C4-2B (cell line): ENCODE data around the gene LHX3.

Experiments used
- H3K27ac ChIP-seq: fragments of 450-650 bp; 2 replicates; pipeline ENCODE4 v1.5.1; 2017
- CTCF ChIP-seq: fragments of 450-650 bp; conservative IDR thresholded peaks from 2 replicates; pipeline ENCODE4 v1.5.1; 2017; ENCODE audit warnings: mild to moderate bottlenecking
- ZFX ChIP-seq: fragments of 450-650 bp; IDR thresholded peaks from 2 replicates; pipeline ENCODE4 v1.6.1; 2017

LHX3 gene

GRCh38 chr9:136180586-136180985 lies 24.3 kb downstream of the LHX3 start:
- H3K27ac ChIP-seq: no peak overlapping the region
- TF ChIP-seq CTCF (no peak), ZFX (no peak)

DNA sequence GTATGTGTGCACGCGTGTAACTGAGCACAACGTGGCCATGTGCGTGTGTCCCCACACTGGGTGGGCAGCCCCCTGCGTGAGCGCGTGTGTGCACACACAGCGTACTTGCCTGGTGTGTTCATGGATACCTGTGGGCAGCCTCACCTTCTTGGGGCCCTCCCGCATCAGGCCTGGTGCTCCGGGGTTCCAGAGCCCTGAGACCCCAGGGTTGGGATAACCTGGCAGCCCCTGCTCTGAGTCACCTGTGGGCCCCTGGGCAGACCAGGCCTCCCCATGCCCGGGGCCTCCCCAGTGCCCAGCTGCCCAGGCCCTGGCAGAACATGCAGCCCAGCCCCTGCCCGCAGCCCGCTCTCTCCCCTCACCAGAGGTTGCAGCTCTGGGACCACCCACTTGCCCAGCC lies 25.2 kb downstream of the LHX3 start:
- no peak overlapping the region for H3K27ac ChIP-seq
- TF ChIP-seq ZFX: no peak
- TF ChIP-seq CTCF: no peak

- H3K27ac ChIP-seq: no peak overlapping the region
- TF ChIP-seq CTCF (no peak), ZFX (no peak)
These were observed 25.8 kb downstream of the LHX3 start for GRCh38 chr9:136179101-136179616.

DNA sequence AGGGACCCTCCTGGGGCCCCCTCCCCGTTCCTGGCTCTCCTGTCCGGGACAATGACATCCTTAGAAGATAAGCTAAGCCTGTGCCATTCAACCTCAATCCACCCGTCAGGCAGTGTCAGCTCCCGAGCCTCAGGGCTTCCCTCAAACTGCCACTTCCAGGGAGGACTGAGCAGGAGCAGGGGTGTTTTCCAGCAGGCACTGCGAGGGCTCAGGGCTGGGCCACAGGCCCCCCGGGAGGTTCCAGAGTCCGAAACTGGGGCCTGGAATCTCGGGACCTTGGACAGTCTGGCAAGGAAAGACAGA lies 26.2 kb downstream of the LHX3 start:
- no peak for TF ChIP-seq CTCF
- TF ChIP-seq ZFX: no peak
- no peak overlapping the region for H3K27ac ChIP-seq

GRCh38 chr9:136178061-136178772 lies 26.7 kb downstream of the LHX3 start:
- no peak overlapping the region for H3K27ac ChIP-seq
- TF ChIP-seq ZFX (no peak), CTCF (no peak)

DNA sequence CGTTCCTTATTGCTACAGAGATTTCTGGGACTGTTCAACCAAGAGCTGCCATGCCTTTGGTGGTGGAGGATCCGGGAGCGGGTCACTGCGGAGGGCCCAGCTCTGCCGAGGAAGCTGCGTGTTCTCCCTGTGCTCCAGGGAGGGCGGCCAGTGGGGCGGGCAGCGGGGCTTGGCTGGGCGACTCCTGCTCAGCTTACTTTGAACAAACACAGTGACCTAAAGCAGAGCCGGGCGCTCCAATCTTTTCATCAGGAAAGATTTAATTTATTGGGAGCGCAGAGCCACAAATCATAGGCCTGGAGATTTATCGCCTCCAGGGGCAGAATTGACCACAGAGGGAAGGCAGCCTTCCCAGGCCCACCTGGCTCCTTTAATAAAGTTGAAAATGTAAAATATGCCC lies 27.7 kb downstream of the LHX3 start:
- no peak for TF ChIP-seq ZFX
- no peak for TF ChIP-seq CTCF
- no peak overlapping the region for H3K27ac ChIP-seq

DNA sequence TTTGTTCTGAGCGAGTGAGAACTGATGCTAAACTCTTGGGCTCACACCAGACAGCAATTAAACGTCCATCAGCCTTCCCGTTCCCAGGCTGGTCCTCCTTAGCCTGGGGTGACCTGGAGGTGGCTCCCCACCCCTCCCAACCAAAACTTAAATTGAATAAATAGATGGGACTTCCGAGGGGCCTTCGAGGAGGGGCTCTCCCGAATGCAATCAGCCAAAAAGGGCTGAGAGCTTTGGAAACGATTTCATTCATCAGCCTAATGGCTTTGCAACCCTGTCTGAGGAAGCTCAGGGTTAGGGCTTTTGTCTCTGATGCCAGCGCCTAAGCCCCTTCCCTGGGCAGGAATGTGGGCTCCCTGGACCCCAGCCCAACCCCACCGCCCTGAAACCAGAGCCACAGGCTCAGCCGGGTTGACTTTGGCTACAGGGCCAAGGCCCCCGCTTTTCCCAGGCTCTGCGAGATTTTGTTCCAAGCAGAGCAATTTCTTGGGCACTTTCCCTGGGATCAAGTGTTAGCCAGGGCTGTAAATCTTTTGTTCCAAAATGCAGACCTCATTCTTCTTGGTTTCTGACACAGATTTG lies 29.2 kb downstream of the LHX3 start:
- no peak for TF ChIP-seq ZFX
- no peak for TF ChIP-seq CTCF
- no peak overlapping the region for H3K27ac ChIP-seq
